GM10248 (cell line): ENCODE results near the gene BABAM2.

Source experiments
- CTCF ChIA-PET: fragments of 300-600 bp; sonication (Branson Sonifier 250); formaldehyde crosslinking; extraction: SDS; loops from one replicate; lab custom pipeline; 2021; ENCODE audit warnings: antibody characterized with exemption; lab: Yijun Ruan, JAX
- POLR2A ChIA-PET: fragments of 350-650 bp; sonication (Branson Sonifier 250); formaldehyde crosslinking; extraction: SDS; loops from one replicate; lab custom pipeline; 2020; ENCODE audit warnings: antibody characterized with exemption; lab: Yijun Ruan, JAX
- DNase-seq: peaks from one replicate; pipeline ENCODE4 v3.0.0; 2012; ENCODE audit errors: extremely low spot score
- TF ChIP-seq, protein P1 (sequence below): IDR thresholded peaks from 2 replicates; pipeline ENCODE4 v1.5.1; 2012; ENCODE audit warnings: mild to moderate bottlenecking, low read depth; ENCODE audit errors: extremely low read depth, missing control alignments, control extremely low read depth

The BABAM2 gene

DNA sequence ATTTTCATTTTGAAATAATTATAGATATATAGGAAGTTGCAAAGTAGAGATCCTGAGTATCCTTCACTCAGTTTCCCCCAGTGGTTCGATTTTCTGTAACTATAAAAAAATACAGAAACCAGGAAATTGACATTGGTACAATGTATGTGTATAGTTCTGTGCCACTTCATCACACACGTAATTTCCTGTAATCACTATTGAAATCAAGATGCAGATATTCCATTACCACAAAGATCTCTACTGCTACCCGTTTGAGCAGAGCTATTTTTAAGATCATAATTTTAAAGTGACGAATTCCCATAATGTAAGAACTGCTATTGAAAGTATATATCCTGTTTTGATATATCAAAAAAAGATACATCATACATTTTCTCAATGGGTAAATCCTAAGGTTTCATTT is 142.3 kb downstream of the BABAM2 start:
- ChIA-PET POLR2A (no interaction called here), CTCF (no interaction called here)
- no peak for DNase-seq
- TF ChIP-seq, protein P1, sequence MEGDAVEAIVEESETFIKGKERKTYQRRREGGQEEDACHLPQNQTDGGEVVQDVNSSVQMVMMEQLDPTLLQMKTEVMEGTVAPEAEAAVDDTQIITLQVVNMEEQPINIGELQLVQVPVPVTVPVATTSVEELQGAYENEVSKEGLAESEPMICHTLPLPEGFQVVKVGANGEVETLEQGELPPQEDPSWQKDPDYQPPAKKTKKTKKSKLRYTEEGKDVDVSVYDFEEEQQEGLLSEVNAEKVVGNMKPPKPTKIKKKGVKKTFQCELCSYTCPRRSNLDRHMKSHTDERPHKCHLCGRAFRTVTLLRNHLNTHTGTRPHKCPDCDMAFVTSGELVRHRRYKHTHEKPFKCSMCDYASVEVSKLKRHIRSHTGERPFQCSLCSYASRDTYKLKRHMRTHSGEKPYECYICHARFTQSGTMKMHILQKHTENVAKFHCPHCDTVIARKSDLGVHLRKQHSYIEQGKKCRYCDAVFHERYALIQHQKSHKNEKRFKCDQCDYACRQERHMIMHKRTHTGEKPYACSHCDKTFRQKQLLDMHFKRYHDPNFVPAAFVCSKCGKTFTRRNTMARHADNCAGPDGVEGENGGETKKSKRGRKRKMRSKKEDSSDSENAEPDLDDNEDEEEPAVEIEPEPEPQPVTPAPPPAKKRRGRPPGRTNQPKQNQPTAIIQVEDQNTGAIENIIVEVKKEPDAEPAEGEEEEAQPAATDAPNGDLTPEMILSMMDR = no peak

DNA sequence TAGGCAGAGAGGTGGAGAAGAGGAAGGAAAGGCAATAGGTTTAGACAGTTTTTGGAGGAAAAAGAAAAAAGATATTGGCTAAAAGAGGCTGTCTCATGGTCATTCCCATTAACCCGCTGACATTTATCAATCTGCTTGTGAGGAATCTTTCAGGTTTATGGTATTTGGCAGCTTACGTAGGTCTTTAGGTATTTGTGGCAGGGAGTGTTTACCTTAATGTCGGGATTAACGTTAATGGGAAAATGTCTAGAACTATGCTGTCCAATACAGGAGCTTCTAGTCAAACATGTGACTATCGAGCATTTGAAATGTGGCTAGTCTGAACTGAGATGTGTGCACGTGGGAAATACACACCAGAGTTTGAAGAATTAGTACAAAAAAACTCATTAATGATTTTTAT is 144.2 kb downstream of the BABAM2 start:
- DNase-seq = no peak
- ChIA-PET POLR2A (no interaction called here), CTCF (interaction anchor here (1.3 to 1.5 kb wide), 2 partner anchors 11 to 48 kb away, joined by 3 to 4 read pairs; no protein-coding TSS in a partner anchor)
- TF ChIP-seq, protein P1 = no peak

DNA sequence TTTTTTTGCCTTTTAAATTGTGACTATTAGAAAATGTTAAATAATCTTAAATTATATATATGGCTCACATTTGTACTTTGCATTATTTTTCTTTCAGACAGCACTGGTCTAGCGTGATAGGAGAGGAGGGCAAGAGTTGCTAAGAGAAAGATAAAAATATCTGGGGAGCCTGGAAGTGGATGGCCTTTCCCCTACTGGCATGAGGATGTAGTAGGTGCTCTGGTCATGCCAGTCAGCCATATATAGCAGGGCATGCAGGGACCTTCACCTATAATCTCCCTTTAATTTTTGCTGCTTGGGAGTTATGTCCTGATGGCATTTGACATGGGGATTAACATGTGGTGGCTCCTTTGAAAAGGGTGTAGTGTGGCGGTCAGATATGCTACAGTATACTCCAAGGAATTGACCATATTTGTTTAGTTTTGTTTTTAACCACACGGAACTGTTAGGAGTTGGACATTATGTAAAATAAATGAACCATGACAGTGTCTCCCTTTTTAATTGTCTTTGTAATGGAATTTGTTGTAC is 144.7 kb downstream of the BABAM2 start:
- TF ChIP-seq, protein P1 = no peak
- no peak for DNase-seq
- POLR2A ChIA-PET = no interaction called here
- CTCF ChIA-PET = interaction anchor here (1.3 to 1.5 kb wide), 2 partner anchors 12 to 49 kb away, joined by 3 to 4 read pairs; no protein-coding TSS in a partner anchor

DNA sequence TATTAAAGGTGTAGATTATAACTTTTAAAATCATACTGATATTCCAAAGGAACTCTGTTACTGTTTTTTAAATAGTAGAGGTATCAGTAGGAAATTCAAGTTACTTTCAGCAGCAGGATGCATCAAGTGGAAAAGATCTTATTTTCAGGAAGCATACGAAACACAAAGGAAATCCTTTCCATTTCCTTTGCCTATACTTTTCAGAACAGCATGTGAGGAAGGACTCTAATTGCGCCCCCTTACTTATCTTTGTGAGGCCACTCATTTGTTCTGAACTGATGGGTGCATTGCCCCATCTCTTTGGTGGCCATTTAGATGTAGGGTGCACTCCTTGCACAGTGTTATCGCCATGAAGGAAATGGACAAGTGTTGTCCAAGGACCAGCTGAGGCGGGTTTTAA is 145.3 kb downstream of the BABAM2 start:
- ChIA-PET CTCF (interaction anchor here (1.5 kb wide), 1 partner anchor 50 kb away, joined by 3 read pairs; no protein-coding TSS in a partner anchor), POLR2A (no interaction called here)
- TF ChIP-seq, protein P1 = no peak
- DNase-seq = no peak

DNA sequence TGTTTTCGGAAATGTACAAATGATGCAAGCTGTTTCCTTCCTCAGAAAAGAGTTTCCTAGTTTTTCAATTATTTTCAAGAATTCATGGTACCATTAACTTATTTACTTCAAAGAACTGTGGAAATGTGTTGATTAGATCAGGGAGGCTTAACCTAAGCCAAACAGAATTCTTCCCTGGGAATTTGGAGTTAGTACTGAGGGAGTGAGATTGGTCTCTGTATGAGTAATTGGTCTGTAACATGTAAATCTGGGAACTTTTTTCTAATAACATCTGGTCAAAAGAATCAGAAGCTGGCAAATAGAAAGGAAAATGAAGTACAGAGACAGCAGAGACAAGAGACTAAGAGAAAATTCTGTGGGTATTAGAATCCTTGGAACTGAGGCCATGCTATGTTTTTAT is 145.8 kb downstream of the BABAM2 start:
- CTCF ChIA-PET = no interaction called here
- no peak for DNase-seq
- POLR2A ChIA-PET = no interaction called here
- TF ChIP-seq, protein P1 = no peak

DNA sequence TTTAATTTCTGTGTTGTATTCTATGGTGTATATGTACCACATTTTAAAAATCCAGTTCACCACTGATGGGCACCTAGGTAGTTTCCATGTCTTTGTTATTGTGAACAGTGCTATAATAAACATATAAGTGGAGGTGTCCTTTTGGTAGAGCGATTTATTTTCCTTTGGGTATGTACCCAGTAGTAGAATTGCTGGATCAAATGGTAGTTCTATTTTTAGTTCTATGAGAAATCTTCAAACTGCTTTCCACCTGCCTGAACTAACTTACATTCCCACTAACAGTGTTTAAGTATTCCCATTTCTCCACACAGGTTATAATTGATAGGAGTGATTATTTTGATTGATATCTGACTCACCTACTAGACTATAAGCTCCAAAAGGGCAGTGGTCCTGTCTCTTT is 148.2 kb downstream of the BABAM2 start:
- ChIA-PET POLR2A (no interaction called here), CTCF (interaction anchor here (1.1 to 1.5 kb wide), 2 partner anchors 14 to 26 kb away, joined by 3 read pairs; no protein-coding TSS in a partner anchor)
- TF ChIP-seq, protein P1 = no peak
- DNase-seq = no peak
